IPS DF 6.9 (cell line): ENCODE measurements around the gene PNP.
"Not testable (repeated sequence)": the region's sequence is repeated elsewhere in the genome, so short reads cannot be mapped to it uniquely, and the experiment has no call there.

Experiments
- DNase-seq: peaks from one replicate; pipeline ENCODE4 v3.0.0-alpha.2; 2013; ENCODE audit warnings: low read depth, low spot score
- H3K27ac ChIP-seq: one replicate; pipeline ENCODE4 v1.5.1; 2013; ENCODE audit warnings: low read length, control low read depth
- H3K27me3 ChIP-seq: 2 replicates; pipeline ENCODE4 v1.6.1; 2013; ENCODE audit warnings: mild to moderate bottlenecking, low read length; ENCODE audit not compliant: control insufficient read depth, insufficient read depth
- H3K36me3 ChIP-seq: 2 replicates; pipeline ENCODE4 v1.6.1; 2013; ENCODE audit warnings: low read length; ENCODE audit not compliant: control insufficient read depth, insufficient read depth
- H3K4me1 ChIP-seq: 2 replicates; pipeline ENCODE4 v1.6.1; 2013; ENCODE audit warnings: low read length; ENCODE audit not compliant: control insufficient read depth, insufficient read depth
- H3K4me3 ChIP-seq: 2 replicates; pipeline ENCODE4 v1.5.1; 2013; ENCODE audit warnings: mild to moderate bottlenecking, low read length
- H3K9me3 ChIP-seq: 2 replicates; pipeline ENCODE4 v1.6.1; 2013; ENCODE audit warnings: low read length, inconsistent platforms; ENCODE audit not compliant: control insufficient read depth, insufficient read depth
- WGBS: extraction: QIAGEN DNeasy Blood & Tissue Kit; methylation state at CpG from one replicate; pipeline ENCODE4 v1.1.7; 2013; ENCODE audit warnings: mixed read lengths, missing lambda C conversion rate; ENCODE audit not compliant: insufficient read length, insufficient coverage; 5-methylcytosine and 5-hydroxymethylcytosine counted together

PNP gene

DNA sequence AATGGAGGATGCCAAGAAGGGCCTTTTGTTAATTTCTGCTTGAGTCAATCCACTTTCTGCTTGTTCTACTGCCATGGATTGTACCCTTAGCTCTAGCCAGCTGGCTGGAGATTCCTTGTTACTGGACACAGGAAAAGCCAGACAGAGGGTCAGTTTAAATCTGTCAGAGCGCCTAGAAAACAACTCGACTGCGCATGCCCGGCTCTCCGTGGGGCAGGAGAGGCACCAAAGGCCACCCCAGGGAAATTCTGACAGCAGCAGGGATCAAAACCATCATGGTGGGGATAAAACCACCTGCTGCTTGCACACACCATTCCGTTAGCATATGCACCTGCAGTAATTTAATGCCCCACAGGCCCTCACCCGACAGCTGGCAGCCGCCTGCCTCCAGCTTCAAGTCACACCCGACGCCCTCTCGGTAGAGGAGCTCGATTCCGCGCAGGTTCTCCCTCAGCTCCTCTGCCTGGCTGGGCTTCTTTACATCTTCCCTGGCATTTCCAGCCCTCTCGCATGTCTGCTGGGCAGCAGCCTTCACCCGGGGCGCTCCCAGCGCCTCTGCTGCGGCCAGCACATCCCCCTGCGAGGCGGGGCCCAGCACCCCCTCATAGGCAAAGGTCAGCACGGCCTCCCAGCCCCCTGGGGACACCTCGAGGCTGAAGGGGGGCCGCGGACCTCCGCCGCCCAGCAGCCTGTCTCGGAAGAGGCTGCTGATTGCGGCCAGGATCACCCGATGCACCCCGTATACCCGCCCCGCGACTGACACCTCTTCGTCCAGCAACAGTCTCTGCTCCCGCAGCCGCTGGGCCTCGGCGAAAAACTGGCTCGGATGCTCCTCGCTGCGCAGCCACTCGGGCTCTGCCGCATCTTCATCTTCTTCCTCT is 34.3 kb upstream of the PNP start:
- Histone ChIP-seq H3K27ac (no peak overlapping the region), H3K4me1 (no peaks in the 10 kb centered on the region; the same call in 1 of the 2 replicates), H3K4me3 (no peak overlapping the region), H3K27me3 (no peaks in the 10 kb centered on the region; the same call in 1 of the 2 replicates), H3K9me3 (no peaks in the 10 kb centered on the region), H3K36me3 (no peaks in the 10 kb centered on the region)
- WGBS: no CpG with 5 or more reads among the region's 44 CpGs
- DNase-seq: no peak

DNA sequence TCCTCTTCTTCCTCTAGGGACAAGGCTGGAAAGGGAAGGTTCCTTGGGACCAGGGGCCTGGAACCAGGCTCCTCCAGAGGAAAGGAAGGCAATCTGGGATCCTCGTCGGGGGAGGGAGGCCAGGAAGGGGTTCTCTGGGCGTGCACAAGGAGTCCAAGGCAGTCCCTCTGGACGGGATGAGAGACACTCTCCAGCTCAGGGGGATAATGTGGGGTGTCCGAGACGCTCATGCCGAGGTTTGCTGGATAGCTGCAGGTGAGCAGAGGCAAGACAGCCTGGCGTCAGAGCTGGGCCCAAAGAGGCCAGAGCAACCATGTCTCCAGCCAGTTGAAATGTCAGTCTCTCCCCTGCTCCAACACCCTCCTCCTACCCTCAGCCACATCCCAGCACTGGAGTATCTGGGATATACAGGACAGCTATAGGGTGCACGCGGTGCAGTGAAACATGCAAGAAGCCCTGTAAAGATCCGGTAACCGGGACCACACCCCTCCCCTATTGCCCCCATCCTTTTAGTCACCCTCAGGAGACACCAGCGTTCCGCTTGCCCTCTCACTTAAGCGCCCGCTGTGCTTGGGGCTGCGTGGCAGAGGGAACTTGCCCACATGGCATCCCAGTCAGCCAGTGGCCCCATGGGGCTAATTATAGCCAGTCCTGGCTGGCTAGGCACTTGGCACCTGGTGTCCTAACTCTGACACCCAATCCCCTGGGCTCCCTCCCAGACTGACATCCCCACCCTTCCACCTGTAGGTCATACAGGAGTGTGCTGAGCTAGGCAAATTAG is 33.4 kb upstream of the PNP start, which contains the start of gene KLHL33:
TSS of gene KLHL33 (minus strand) at position 585 of the 781 bp plus-strand sequence. CDS start at position 230, 355 bp downstream.
- Histone ChIP-seq H3K9me3 (no peaks in the 10 kb centered on the region), H3K27ac (no peak within 1 kb of the TSS), H3K27me3 (no peaks in the 10 kb centered on the region; the same call in 1 of the 2 replicates), H3K36me3 (no peaks in the 10 kb centered on the region), H3K4me3 (no peak within 1 kb of the TSS), H3K4me1 (no peaks in the 10 kb centered on the region; the same call in 1 of the 2 replicates)
- DNase-seq: no peak
- no CpG with 5 or more reads among the region's 17 CpGs for WGBS

GRCh38 chr14:20436363-20436755 is 32.8 kb upstream of the PNP start:
- no CpG with 5 or more reads among the region's 4 CpGs for WGBS
- no peaks in the 10 kb centered on the region; the same call in 1 of the 2 replicates for H3K4me1 ChIP-seq
- no peaks in the 10 kb centered on the region; the same call in 1 of the 2 replicates for H3K27me3 ChIP-seq
- no peaks in the 10 kb centered on the region for H3K36me3 ChIP-seq
- no peak overlapping the region for H3K27ac ChIP-seq
- H3K9me3 ChIP-seq: no peaks in the 10 kb centered on the region
- no peak for DNase-seq
- no peak overlapping the region for H3K4me3 ChIP-seq

DNA sequence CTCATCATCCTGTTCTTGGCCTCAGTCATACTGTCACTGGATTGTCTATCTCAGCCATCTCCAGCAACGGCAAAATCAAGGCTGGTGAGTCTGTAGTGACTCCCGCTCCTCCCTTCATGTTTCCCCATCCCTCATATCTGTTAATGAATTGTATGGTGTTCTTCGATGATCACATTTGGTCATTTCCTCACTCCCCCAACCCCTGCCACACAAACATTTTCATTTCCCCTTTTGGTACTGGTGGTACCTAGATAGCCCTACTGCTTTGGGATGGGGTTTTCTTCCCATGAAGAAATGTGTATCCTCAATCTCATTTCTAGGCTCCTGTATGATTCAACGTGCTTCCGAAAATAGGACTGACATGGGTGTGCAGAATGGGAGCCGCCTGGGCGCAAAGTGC is 30.5 kb upstream of the PNP start:
- no peak overlapping the region for H3K4me3 ChIP-seq
- no CpG with 5 or more reads among the region's 7 CpGs for WGBS
- no peaks in the 10 kb centered on the region; the same call in 1 of the 2 replicates for H3K4me1 ChIP-seq
- no peaks in the 10 kb centered on the region for H3K9me3 ChIP-seq
- no peaks in the 10 kb centered on the region for H3K27me3 ChIP-seq
- DNase-seq: no peak
- no peak overlapping the region for H3K27ac ChIP-seq
- no peaks in the 10 kb centered on the region for H3K36me3 ChIP-seq

GRCh38 chr14:20440465-20440864 is 28.7 kb upstream of the PNP start:
- H3K4me1 ChIP-seq: no peaks in the 10 kb centered on the region; the same call in 1 of the 2 replicates
- H3K36me3 ChIP-seq: no peaks in the 10 kb centered on the region
- H3K27me3 ChIP-seq: no peaks in the 10 kb centered on the region
- no CpG with 5 or more reads among the region's 5 CpGs for WGBS
- no peak overlapping the region for H3K27ac ChIP-seq
- DNase-seq: no peak
- no peak overlapping the region for H3K4me3 ChIP-seq
- no peaks in the 10 kb centered on the region for H3K9me3 ChIP-seq

GRCh38 chr14:20440882-20441281 is 28.3 kb upstream of the PNP start:
- no peak overlapping the region for H3K27ac ChIP-seq
- WGBS: no CpG with 5 or more reads among the region's 5 CpGs

DNA sequence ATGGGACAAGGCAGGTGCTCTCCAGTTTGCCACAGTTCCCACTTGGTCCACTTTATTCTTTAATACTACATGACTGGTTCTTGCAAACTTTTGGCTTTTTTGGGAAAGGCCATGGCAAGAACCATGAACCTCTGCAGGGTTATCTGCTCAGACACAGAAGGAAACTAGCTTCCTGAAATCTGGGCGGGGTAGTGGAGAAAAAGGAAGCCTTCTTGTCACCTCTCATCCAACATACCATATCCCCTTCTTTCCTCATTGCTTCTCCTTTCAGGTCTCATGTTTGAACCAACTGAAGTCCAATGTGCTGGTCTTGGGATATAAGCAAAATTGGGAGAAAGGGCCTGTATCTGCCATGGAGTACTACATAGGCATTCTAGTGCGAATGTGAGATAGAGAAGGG is 27.7 kb upstream of the PNP start:
- Histone ChIP-seq H3K9me3 (no peaks in the 10 kb centered on the region), H3K36me3 (peaks cover 9% of the 10 kb centered on the region; the same call in 1 of the 2 replicates), H3K4me3 (no peak overlapping the region), H3K4me1 (no peaks in the 10 kb centered on the region), H3K27me3 (no peaks in the 10 kb centered on the region), H3K27ac (no peak overlapping the region)
- no peak for DNase-seq
- no CpG with 5 or more reads among the region's 2 CpGs for WGBS

More at GRCh38 chr14:20440882-20441281, 28.3 kb upstream of the PNP start:
- H3K36me3 ChIP-seq: peaks cover 4% of the 10 kb centered on the region; the same call in 1 of the 2 replicates
- no peak for DNase-seq
- no peaks in the 10 kb centered on the region; the same call in 1 of the 2 replicates for H3K4me1 ChIP-seq
- H3K4me3 ChIP-seq: no peak overlapping the region
- H3K9me3 ChIP-seq: no peaks in the 10 kb centered on the region
- H3K27me3 ChIP-seq: no peaks in the 10 kb centered on the region

DNA sequence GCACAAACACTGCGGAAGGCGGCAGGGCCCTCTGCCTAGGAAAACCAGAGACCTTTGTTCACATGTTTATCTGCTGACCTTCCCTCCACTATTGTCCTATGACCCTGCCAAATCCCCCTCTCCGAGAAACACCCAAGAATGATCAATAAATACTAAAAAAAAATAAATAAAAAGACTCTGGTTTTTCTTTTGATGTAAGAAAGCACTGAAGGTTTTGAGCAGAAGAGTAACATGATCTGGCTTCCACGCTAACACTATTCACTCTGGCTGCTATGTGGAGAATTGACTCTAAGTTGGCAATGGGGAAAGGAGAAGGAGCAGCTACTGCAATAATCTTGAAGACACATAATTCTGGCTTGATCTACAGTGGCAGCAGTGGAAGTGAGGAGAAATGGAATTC is 25.6 kb upstream of the PNP start:
- H3K4me3 ChIP-seq, DNase-seq, H3K9me3 ChIP-seq, H3K27me3 ChIP-seq, H3K27ac ChIP-seq, H3K4me1 ChIP-seq: not testable (repeated sequence)
- WGBS: no CpG with 5 or more reads among the region's 4 CpGs
- peaks cover 28% of the 10 kb centered on the region; the same call in 1 of the 2 replicates for H3K36me3 ChIP-seq

- H3K36me3 ChIP-seq: peaks cover 35% of the 10 kb centered on the region; the same call in 1 of the 2 replicates
- H3K9me3 ChIP-seq: no peaks in the 10 kb centered on the region
- no peaks in the 10 kb centered on the region for H3K27me3 ChIP-seq
- no peak overlapping the region for H3K4me3 ChIP-seq
- no peak overlapping the region for H3K27ac ChIP-seq
- no CpG with 5 or more reads among the region's 5 CpGs for WGBS
- no peak for DNase-seq
- no peaks in the 10 kb centered on the region for H3K4me1 ChIP-seq
These were observed 22.3 kb upstream of the PNP start for GRCh38 chr14:20446889-20447288.

DNA sequence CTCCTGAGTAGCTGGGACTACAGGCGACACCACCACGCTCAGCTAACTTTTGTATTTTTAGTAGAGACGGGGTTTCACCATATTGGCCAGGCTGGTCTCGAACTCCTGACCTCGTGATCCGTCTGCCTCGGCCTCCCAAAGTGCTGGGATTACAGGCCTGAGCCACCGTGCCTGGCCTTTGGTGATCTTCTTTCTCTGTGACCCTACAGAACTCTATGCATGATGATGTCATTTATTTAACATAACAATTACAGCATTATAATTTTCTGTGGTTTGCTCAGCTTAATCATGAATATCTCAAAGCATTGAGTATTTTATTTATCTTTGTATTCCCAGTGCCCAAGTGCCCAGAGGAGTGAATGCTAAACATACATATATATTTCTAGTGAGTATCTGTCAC is 16.4 kb upstream of the PNP start:
- not testable (repeated sequence) for H3K27ac ChIP-seq, DNase-seq, H3K4me1 ChIP-seq, H3K9me3 ChIP-seq, H3K27me3 ChIP-seq, H3K4me3 ChIP-seq
- WGBS: no CpG with 5 or more reads among the region's 8 CpGs
- H3K36me3 ChIP-seq: peaks cover 28% of the 10 kb centered on the region; the same call in 1 of the 2 replicates
